Smooth muscle cell of the brain vasculature (primary cell): Measurements from ENCODE around the gene MED16.
"Not testable (repeated sequence)": the region's sequence is repeated elsewhere in the genome, so short reads cannot be mapped to it uniquely, and the experiment has no call there.

Experiments used
- DNase-seq: peaks from one replicate; pipeline ENCODE4 v3.0.0-alpha.2; 2012; ENCODE audit warnings: low read depth, low spot score

Gene MED16

GRCh38 chr19:829129-829758, 63.7 kb downstream of the MED16 start:
- no peak for DNase-seq

DNA sequence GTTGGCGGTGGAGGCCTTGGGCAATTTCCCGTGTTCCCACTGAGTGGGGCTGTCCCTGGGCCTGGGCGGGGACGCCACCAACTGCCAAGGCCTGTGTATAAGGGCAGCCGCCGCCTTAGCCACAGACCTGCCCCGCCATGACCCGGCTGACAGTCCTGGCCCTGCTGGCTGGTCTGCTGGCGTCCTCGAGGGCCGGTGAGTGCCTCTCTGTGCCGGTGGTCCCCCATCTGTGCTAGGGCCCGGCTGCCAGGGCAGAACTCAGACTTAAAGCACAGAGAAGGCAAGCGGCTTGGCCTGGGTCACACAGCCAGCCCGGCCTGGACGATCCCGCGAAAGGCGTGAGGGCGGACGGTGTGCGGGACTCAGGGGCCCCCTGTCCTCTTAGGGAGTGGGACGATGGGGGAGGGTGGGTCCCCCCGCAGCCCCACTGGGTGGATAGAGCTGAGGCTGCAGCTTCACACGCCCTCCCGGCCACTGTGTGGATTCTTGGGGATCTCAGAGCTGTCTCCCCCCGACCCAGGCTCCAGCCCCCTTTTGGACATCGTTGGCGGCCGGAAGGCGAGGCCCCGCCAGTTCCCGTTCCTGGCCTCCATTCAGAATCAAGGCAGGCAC, 65.2 kb downstream of the MED16 start, which contains the start of gene AZU1:
Gene AZU1, plus strand, starts transcription at position 128 of the 612 bp plus-strand sequence. Its CDS starts 10 bp downstream, at position 138.
- DNase-seq, result no peak

DNA sequence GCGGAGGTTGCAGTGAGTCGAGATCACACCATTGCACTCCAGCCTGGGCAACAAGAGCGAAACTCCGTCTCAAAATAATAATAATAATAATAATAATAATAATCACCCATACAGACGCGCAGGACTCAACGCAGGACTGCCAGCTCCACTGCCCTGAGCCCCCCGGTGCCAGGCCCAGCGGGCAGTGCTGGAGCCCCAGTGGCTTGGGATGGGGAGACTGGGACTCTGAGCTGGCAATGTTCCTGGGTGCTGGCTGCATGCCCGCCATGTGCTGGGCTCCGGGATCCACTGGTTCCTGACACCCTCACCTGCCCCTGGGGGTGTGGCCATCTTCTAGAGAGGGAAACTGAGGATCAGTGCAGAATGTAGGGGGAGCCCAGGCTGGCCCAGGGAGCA, 65.7 kb downstream of the MED16 start:
- no peak for DNase-seq

DNA sequence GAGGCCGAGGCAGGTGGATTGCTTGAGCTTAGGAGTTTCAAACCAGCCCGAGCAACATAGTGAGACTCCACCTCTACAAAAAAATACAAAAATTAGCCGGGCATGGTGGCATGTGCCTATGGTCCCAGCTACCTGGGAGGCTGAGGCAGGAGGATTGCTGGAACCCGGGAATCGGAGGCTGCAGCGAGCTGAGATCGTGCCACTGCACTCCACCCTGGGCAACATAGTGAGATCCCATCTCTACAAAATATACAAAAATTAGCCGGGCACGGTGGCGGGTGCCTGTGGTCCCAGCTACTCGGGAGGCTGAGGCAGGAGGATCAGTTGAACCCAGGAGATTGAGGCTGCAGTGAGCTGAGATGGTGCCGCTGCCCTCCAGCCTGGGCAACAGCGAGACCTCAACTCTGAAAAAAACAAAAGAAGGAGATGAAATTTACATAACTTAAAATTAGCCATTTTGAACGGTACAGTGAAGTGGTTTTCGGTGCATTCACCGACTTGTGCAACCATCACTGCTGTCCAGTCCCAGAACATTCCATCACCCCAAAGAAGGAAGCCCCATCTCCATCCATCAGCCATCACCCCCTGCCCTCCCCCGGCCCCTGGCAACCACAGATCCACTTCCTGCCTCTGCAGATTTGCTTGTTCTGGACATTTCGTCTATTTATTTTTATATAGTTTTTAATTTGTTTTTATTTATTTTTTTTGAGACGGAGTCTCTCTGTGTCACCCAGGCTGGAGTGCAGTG, 66.9 kb downstream of the MED16 start:
- no peak for DNase-seq

DNA sequence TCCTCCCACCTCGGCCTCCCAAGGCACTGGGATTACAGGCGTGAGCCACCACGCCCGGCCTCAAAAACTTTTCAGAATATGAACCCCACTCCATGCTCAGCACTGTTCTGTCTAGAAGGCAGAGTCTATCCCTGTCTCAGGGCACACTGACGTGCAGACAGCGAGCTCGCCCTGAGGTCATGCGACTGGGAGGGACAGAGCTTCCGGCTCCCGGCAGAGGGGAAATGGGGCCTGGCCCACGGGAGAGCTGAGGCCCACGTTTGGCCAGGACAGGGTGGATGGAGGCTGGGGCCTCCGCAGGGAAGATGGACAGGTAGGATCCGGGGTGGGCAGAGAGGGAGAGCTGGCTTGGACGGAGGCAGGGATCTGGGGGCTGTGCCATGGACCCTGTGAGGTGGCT, 68.1 kb downstream of the MED16 start:
- DNase-seq, result no peak

GRCh38 chr19:823565-824121, 69.3 kb downstream of the MED16 start:
- no peak for DNase-seq

GRCh38 chr19:821825-822503, 71.0 kb downstream of the MED16 start, which contains the start of gene PLPPR3:
TSS of gene PLPPR3 (minus strand) at chr19:821955. CDS start at chr19:821559, 396 bp downstream.
- DNase-seq, result no peak

DNA sequence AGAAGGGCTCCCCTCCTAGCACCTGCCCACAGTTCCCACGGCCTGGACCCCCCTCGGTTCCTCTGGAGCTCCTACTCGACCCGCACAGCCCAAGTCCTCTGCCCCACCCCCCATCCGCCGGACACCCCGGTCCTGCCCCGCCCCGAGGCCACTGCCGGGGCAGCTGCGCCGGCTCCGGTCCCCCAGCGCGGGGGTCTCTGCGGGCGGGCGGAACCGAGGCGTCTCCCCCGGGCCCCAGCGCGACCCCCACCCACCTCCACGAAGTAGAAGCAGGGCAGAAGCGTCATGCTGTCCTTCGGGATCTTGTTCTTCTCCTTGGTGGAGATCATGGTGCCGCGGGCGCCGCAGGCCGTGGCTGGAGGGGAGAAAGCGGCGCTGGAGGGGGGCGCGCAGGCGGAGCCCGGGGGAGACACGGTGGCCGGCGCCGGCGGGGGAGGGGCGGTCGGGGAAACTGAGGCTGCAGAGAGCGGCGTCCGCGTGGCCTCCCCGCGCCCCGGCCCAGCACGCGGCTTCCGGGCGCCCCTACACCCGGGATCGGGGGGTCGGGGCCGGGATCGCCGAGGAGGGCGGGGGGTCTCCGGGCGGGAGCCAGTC, 71.7 kb downstream of the MED16 start:
- DNase-seq, result no peak

DNA sequence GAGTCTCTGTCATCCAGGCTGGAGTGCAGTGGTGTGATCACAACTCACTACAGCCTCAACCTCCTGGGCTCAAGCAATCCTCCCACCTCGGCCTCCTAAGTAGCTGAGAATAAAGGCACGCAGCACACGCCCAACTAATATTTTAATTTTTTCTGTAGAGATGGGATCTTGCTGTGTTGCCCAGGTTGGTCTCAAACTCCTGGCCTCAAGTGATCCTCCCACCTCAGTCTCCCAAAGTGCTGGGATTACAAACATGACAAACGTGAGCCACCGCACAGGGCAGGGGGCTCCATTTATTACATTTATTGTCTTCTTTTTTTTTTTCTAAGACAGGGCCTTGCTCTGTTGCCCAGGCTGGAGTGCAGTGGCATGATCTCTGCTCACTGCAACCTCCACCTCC, 72.8 kb downstream of the MED16 start:
- not testable (repeated sequence) for DNase-seq
